Aorta (tissue), 5 donors: ENCODE measurements around the gene GTF2H3. TPM values are rescaled to one million over a fixed set of nuclear protein-coding genes. Genes with fewer than 3 reads are reported as not detected.
A peak's percentile ranks its signal among the peaks of the same experiment; 100 is the strongest.

Source experiments
- ATAC-seq: fragments of 200-7000 bp; cut with Tn5 transposase; one replicate; pipeline ENCODE4 v1.9.1; 2022; ENCODE audit warnings: moderate library complexity; ENCODE audit not compliant: low FRiP score
- DNase-seq, 2 donors: peaks; one replicate each; pipeline ENCODE4 v3.0.0-alpha.2; 2020
- H3K27ac ChIP-seq, 2 donors: one replicate each; pipeline ENCODE4 v1.5.1; 2013; ENCODE audit warnings: low read length in 2 of 2, mild to moderate bottlenecking in 2 of 2, moderate library complexity in 2 of 2, control low read depth in 1 of 2, inconsistent platforms in 1 of 2, low read depth in 1 of 2
- H3K27me3 ChIP-seq, 2 donors: one replicate each; pipeline ENCODE4 v1.6.1; 2013; ENCODE audit warnings: control low read depth in 1 of 2, low read length in 1 of 2, mild to moderate bottlenecking in 1 of 2, moderate library complexity in 1 of 2; ENCODE audit not compliant: insufficient read depth in 2 of 2, control insufficient read depth in 1 of 2
- H3K36me3 ChIP-seq, 2 donors: one replicate each; pipeline ENCODE4 v1.6.1; 2013; ENCODE audit warnings: control low read depth in 1 of 2, low read length in 1 of 2, mild to moderate bottlenecking in 1 of 2; ENCODE audit not compliant: insufficient read depth in 2 of 2, control insufficient read depth in 1 of 2
- H3K4me1 ChIP-seq, 2 donors: one replicate each; pipeline ENCODE4 v1.6.1; 2013; ENCODE audit warnings: low read length in 2 of 2, control low read depth in 1 of 2, mild to moderate bottlenecking in 1 of 2, moderate library complexity in 1 of 2; ENCODE audit not compliant: insufficient read depth in 2 of 2, control insufficient read depth in 1 of 2
- H3K4me3 ChIP-seq, 2 donors: one replicate each; pipeline ENCODE4 v1.5.1; 2013; ENCODE audit warnings: low read length in 2 of 2, control low read depth in 1 of 2, mild to moderate bottlenecking in 1 of 2
- H3K9me3 ChIP-seq: one replicate; pipeline ENCODE4 v1.6.1; 2013; ENCODE audit warnings: mild to moderate bottlenecking, low read length; ENCODE audit not compliant: control insufficient read depth
- WGBS, 2 donors: extraction: QIAGEN DNeasy Blood & Tissue Kit; methylation state at CpG; one replicate each; pipeline ENCODE4 v1.1.7; 2013; 5-methylcytosine and 5-hydroxymethylcytosine counted together
- intact Hi-C, 2 donors: fragments of 100-400 bp; cut with DNase I; formaldehyde crosslinking; loops; one replicate each; pipeline versions ENCODE4 v1.14.2 to v1.15.0; 2022
- long read RNA-seq, 2 donors: library from polyadenylated mRNA; unstranded; transcript quantifications; one replicate each; pipeline ENCODE4 v2.0.0, GENCODE V29; 2020 to 2021
- polyA plus RNA-seq, 2 donors: library from polyadenylated mRNA; stranded (reverse); fragments of 200-250 nt; gene quantifications; one replicate each; pipeline ENCODE4 v1.2.3, GENCODE V29; 2013
- total RNA-seq, 2 donors: library from RNA; stranded (reverse); fragmentation: NEBNext Ultra II Directional; extraction: Animal tissue kit (Norgen Biotek cat#: 25700); gene quantifications; one replicate each; pipeline ENCODE4 v1.2.1, GENCODE V29; 2021
- donor health status: healthy with polysubstance abuse.
- donor health status: Bipolar disorder and iron deficiency.
- donor health status: DM: no; HTN: no; CAD: no.
- donor health status: DM: no; HTN: no; CAD: no.
- donor health status: DM: yes; HTN: yes; CAD: no.

GTF2H3 gene
- total RNA-seq (10 to 100 TPM; 16.2 to 18.1 TPM), polyA plus RNA-seq (10 to 100 TPM in 1 of 2 donors, 1 to 10 TPM in 1; 8.5 to 11.4 TPM)
- long read RNA-seq, donor 1, partial matches to known transcripts, result 0 of 9 reads
- long read RNA-seq, donor 1, other reads (novel, unspliced or antisense), result 3 of 9 reads
- long read RNA-seq, donor 2, partial matches to known transcripts, result 0 of 2 reads
- long read RNA-seq, donor 2, other reads (novel, unspliced or antisense), result 0 of 2 reads

DNA sequence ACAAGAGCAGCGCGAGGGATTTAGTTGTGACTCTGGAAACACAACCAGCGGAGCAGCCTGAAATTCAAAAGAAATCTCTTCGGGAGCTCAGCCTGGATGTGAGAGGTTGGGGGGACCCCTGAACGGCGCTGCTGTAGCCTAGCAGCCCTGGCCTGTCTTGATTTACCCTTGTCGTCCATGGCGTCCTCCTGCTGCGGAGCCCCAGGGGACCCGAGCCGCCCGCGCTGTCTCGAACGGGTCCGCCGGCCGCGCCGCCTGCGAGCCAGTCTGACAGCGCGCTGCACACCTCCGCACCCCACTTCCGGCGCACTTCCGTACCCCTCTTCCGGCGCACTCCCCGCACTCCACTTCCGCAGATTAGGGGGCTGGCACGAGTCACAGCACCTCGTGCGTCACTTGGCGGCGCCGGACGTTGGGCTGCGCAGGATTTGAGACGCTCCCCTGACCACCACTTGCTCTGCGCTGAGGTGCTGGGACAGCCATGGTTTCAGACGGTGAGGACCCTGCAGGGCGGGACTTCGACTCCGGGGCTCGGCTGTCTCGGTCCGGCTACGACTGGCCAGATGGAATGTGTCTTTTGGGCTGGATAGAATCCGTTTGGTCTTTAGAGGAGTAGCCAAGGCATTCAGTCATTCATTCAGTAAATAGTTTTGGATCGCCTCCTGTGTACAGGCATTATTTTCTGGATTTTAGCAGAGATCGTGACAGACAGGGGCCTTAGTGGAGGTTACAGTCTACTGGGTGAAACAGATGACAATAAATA is at the start of gene GTF2H3, which contains the start of gene EIF2B1:
TSS of gene GTF2H3 (plus strand) at position 451 of the 763 bp plus-strand sequence. CDS start at position 482, 31 bp downstream.
TSS of gene EIF2B1 (minus strand) at position 308 of the 763 bp plus-strand sequence. CDS start at position 179, 129 bp downstream.
- DNase-seq (peak; percentile 97 to 99), ATAC-seq (peak; percentile 98)
- Histone ChIP-seq H3K4me3 (peak within 1 kb of the TSS; percentile 56 to 65), H3K27ac (peak within 1 kb of the TSS in 1 of 2 donors; percentile 50), H3K9me3 (no peaks in the 10 kb centered on the region), H3K27me3 (no peaks in the 10 kb centered on the region), H3K36me3 (peaks cover 3 to 8% of the 10 kb centered on the region in 2 donors), H3K4me1 (peaks cover 4 to 5% of the 10 kb centered on the region in 2 donors)
- intact Hi-C loops, result no loop called here
- WGBS, 2 donors, result 0% methylated on average over 47 to 52 of the region's 52 CpGs

- DNase-seq (no peak), ATAC-seq (no peak)
- no peak overlapping the region for H3K27ac ChIP-seq
- H3K9me3 ChIP-seq, result no peaks in the 10 kb centered on the region
- H3K36me3 ChIP-seq, result peaks cover 0 to 8% of the 10 kb centered on the region in 2 donors
- no peak overlapping the region for H3K4me3 ChIP-seq
- H3K27me3 ChIP-seq, result no peaks in the 10 kb centered on the region
- 66 to 67% methylated on average over 8 of the region's 8 CpGs for WGBS, 2 donors
- intact Hi-C loops, result no loop called here
- H3K4me1 ChIP-seq, result peaks cover 3 to 4% of the 10 kb centered on the region in 2 donors
These were observed 41.7 kb upstream of the GTF2H3 start for GRCh38 chr12:123591702-123592481.

DNA sequence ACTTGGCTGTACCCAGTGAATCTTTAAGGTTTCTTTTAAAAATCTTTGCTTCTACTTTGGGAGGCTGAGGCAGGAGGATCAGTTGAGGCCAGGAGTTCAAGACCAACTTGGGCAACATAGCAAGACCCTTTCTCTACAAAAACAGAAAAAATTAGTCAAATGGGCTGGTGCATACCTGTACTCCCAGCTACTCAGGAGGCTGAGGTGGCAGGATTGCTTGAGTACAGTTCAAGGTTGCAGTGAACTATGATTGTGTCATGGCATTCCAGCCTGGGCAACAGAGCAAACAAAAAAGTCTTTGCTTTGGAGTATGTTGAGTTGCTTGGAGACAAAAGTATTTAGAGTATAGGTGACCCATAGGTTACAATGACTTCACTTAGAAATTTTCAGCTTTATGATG is 37.9 kb upstream of the GTF2H3 start:
- Histone ChIP-seq H3K9me3 (no peaks in the 10 kb centered on the region), H3K36me3 (peaks cover 0 to 3% of the 10 kb centered on the region in 2 donors), H3K4me1 (no peaks in the 10 kb centered on the region), H3K4me3 (no peak overlapping the region), H3K27me3 (no peaks in the 10 kb centered on the region), H3K27ac (no peak overlapping the region)
- DNase-seq, result no peak
- intact Hi-C loops, result no loop called here
- ATAC-seq, result no peak

- no peaks in the 10 kb centered on the region for H3K27me3 ChIP-seq
- DNase-seq, result no peak
- no peaks in the 10 kb centered on the region for H3K36me3 ChIP-seq
- no peaks in the 10 kb centered on the region for H3K9me3 ChIP-seq
- no peak overlapping the region for H3K4me3 ChIP-seq
- no peak for ATAC-seq
- H3K4me1 ChIP-seq, result no peaks in the 10 kb centered on the region
- WGBS, 2 donors, result 45 to 60% methylated on average over 3 of the region's 3 CpGs
- H3K27ac ChIP-seq, result no peak overlapping the region
- intact Hi-C loops, result no loop called here
These were observed 36.5 kb upstream of the GTF2H3 start for GRCh38 chr12:123597100-123597499.

DNA sequence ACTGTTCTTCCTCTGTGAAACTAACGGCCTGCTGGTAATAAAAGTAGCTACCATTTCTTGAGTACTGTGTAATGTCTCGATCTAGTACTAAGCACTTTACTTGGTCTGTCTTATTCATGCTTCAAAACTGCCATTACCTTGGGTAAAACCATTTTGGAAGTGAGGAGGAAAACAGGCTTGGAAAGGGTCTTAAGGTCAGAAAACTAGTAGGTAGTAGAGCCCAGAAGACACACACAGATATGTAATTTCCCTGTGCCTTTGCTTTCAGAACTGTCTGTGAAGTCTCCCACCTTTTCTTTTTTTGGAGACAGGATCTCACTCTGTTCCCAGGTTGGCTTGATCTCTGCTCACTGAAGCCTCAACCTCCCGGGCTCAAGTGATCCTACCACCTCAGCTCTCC is 35.1 kb upstream of the GTF2H3 start:
- WGBS, 2 donors, result 69 to 72% methylated on average over 3 of the region's 3 CpGs
- no peak overlapping the region for H3K4me3 ChIP-seq
- ATAC-seq (no peak), DNase-seq (no peak)
- intact Hi-C loops, result no loop called here
- H3K27ac ChIP-seq, result no peak overlapping the region
- H3K9me3 ChIP-seq, result no peaks in the 10 kb centered on the region
- H3K4me1 ChIP-seq, result peaks cover 0 to 5% of the 10 kb centered on the region in 2 donors
- H3K27me3 ChIP-seq, result no peaks in the 10 kb centered on the region
- no peaks in the 10 kb centered on the region for H3K36me3 ChIP-seq

DNA sequence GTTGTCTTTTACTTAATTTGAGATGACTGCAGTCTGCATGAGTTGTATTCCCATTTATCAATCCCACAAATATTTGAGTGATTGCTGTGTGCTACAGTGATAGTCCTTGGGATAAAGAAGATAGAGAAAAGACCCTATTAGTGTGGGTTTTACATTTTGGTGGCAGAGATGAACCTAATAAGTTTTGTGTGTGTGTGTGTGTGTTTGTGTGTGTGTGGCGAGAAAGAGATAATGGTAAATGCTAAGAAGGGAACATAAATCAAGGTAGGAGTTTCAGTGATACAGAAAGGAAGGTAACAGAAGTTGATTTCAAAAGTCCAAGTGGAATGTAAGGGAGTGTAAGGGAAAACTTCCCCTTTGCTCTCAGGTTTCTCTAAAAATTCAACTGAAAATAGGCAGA is 34.3 kb upstream of the GTF2H3 start:
- 97% methylated on average over 1 of the region's 1 CpG for WGBS, 2 donors
- H3K9me3 ChIP-seq, result no peaks in the 10 kb centered on the region
- no peak for DNase-seq
- H3K4me3 ChIP-seq, result no peak overlapping the region
- H3K4me1 ChIP-seq, result peaks cover 0 to 5% of the 10 kb centered on the region in 2 donors
- intact Hi-C loops, result no loop called here
- no peaks in the 10 kb centered on the region for H3K36me3 ChIP-seq
- no peaks in the 10 kb centered on the region for H3K27me3 ChIP-seq
- no peak overlapping the region for H3K27ac ChIP-seq
- ATAC-seq, result no peak

GRCh38 chr12:123599721-123600120 is 33.9 kb upstream of the GTF2H3 start:
- Histone ChIP-seq H3K4me3 (no peak overlapping the region), H3K9me3 (no peaks in the 10 kb centered on the region), H3K4me1 (peaks cover 0 to 5% of the 10 kb centered on the region in 2 donors), H3K27me3 (no peaks in the 10 kb centered on the region), H3K27ac (no peak overlapping the region), H3K36me3 (no peaks in the 10 kb centered on the region)
- intact Hi-C loops, result no loop called here
- DNase-seq, result no peak
- no peak for ATAC-seq
- 86% methylated on average over 7 of the region's 7 CpGs for WGBS, 2 donors

DNA sequence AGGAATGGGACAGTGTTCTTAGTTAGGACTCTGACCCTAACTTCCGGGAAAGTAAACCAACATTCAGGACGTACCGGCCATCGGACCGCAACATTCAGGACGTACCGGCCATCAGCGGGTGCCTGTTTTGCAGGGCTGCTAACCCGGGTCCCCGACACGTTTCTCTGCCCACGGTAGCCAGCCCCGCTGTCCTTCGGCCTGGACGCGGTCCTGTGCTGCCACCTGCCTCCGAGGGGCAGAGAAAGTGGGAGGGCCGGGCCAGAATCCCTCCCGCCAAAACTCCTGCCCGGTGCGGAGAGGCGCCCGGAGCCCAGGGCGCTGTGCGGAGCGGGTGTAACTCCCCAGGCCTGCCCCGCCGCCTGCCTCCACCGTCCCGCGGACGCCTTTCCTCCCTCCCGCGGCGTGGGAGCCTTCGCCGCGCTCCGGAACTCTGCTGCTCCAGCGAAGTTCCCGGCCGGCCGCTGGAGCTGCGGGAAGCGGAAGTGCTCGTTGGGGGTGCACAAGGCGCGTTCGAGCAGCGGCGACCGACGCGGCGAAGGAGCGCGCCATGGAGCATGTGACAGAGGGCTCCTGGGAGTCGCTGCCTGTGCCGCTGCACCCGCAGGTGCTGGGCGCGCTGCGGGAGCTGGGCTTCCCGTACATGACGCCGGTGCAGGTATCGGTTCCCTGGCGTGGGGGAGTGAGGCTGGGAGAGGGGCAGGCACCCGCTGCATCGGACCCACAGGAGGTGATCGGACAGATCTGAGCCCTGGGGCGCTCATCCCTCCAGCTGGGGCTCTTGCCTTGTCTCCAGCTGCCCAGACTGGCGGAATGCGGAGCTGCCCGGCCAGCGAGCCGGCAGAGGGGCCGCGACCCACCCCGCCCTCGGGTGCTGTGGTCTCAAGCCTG is 31.8 kb upstream of the GTF2H3 start, which contains the start of gene DDX55:
TSS of gene DDX55 (plus strand) at position 498 of the 888 bp plus-strand sequence. CDS start at position 548, 50 bp downstream.
- H3K4me3 ChIP-seq, result peak within 1 kb of the TSS; percentile 52 to 86

More for the DNA sequence above, 31.8 kb upstream of the GTF2H3 start, which contains the start of gene DDX55:
- Histone ChIP-seq H3K27me3 (no peaks in the 10 kb centered on the region), H3K4me1 (peaks cover 0 to 5% of the 10 kb centered on the region in 2 donors), H3K9me3 (no peaks in the 10 kb centered on the region), H3K27ac (peak within 1 kb of the TSS; percentile 4 to 69), H3K36me3 (no peaks in the 10 kb centered on the region)
- ATAC-seq, result peak; percentile 96
- DNase-seq, result peak; percentile 90 to 94
- 0% methylated on average over 68 to 81 of the region's 81 CpGs for WGBS, 2 donors
- intact Hi-C loops, result no loop called here
